ENCODE results near the gene ADGRV1.
"Not testable (repeated sequence)": the region's sequence is repeated elsewhere in the genome, so short reads cannot be mapped to it uniquely, and the experiment has no call there.

DNA sequence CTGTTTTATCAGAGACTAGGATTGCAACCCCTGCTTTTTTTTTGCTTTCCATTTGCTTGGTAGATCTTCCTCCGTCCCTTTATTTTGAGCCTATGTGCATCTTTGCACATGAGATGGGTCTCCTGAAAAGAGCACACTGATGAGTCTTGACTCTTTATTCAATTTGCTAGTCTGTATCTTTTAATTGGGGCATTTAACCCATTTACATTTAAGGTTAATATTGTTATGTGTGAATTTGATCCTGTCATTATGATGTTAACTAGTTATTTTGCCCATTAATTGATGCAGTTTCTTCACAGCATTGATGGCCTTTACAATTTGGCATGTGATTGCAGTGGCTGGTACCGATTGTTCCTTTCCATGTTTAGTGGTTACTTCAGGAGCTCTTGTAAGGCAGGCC lies 21.3 kb downstream of the ADGRV1 start:
- TF ChIP-seq POLR2A (IDR thresholded peaks at IDR 0.05; ENCODE audit: low read depth, low read length); POLR2AphosphoS5 (IDR thresholded peaks at IDR 0.05; ENCODE audit: low read depth, low read length); TAF1 (IDR thresholded peaks at IDR 0.05; ENCODE audit: borderline replicate concordance, low read depth, low read length): not testable (repeated sequence)
